Smooth muscle cell (in vitro differentiated cells): Measurements from ENCODE around the gene LYRM4. TPM values are rescaled to one million over a fixed set of nuclear protein-coding genes. Genes with fewer than 3 reads are reported as not detected.

Experiments used
- DNase-seq: peaks from one replicate; lab custom pipeline; 2025; ENCODE audit not compliant: unreplicated experiment; lab: John Stamatoyannopoulos, UW
- H2AFZ ChIP-seq: fragments of 200-600 bp; sonication (generic); 2 replicates; pipeline ENCODE4 v1.6.0; 2016; ENCODE audit warnings: antibody characterized with exemption, low read depth, mild to moderate bottlenecking
- H3F3A ChIP-seq: fragments of 200-600 bp; sonication (generic); 2 replicates; pipeline ENCODE4 v1.6.0; 2017; ENCODE audit warnings: antibody characterized with exemption, low read depth
- H3K27ac ChIP-seq: fragments of 200-600 bp; sonication (generic); 2 replicates; pipeline ENCODE4 v1.5.1; 2016; ENCODE audit warnings: low read depth, mild to moderate bottlenecking
- H3K27me3 ChIP-seq: fragments of 200-600 bp; sonication (generic); 2 replicates; pipeline ENCODE4 v1.6.1; 2016; ENCODE audit warnings: low read depth, mild to moderate bottlenecking
- H3K36me3 ChIP-seq: fragments of 200-600 bp; sonication (generic); 2 replicates; pipeline ENCODE4 v1.5.1; 2016; ENCODE audit warnings: low read depth
- H3K4me1 ChIP-seq: fragments of 200-600 bp; sonication (generic); 2 replicates; pipeline ENCODE4 v1.5.1; 2016; ENCODE audit warnings: low read depth
- H3K4me2 ChIP-seq: fragments of 200-600 bp; sonication (generic); 2 replicates; pipeline ENCODE4 v1.6.0; 2016; ENCODE audit warnings: mild to moderate bottlenecking
- H3K4me3 ChIP-seq: fragments of 200-600 bp; sonication (generic); 2 replicates; pipeline ENCODE4 v1.5.1; 2016; ENCODE audit warnings: mild to moderate bottlenecking
- H3K79me2 ChIP-seq: fragments of 200-600 bp; sonication (generic); 2 replicates; pipeline ENCODE4 v1.6.0; 2016; ENCODE audit warnings: low read depth, mild to moderate bottlenecking
- H3K9ac ChIP-seq: fragments of 200-600 bp; sonication (generic); 2 replicates; pipeline ENCODE4 v1.6.0; 2016; ENCODE audit warnings: low read depth
- H3K9me3 ChIP-seq: fragments of 200-600 bp; sonication (generic); replicated peaks from 2 replicates; pipeline ENCODE4 v1.5.1; 2016; ENCODE audit warnings: low read depth
- H4K20me1 ChIP-seq: fragments of 200-600 bp; sonication (generic); 2 replicates; pipeline ENCODE4 v1.6.0; 2016; ENCODE audit warnings: low read depth
- CTCF ChIP-seq: fragments of 200-600 bp; sonication (generic); IDR thresholded peaks from 2 replicates; pipeline ENCODE4 v1.5.1; 2017; ENCODE audit warnings: borderline replicate concordance, mild to moderate bottlenecking, antibody characterized with exemption; ENCODE audit not compliant: insufficient read depth, poor library complexity, severe bottlenecking
- WGBS: methylation state at CpG from one replicate; pipeline ENCODE4 v1.1.7; 2016; ENCODE audit warnings: low lambda C conversion rate; 5-methylcytosine and 5-hydroxymethylcytosine counted together
- polyA plus RNA-seq: library from polyadenylated mRNA; unstranded; fragments of >200 nt; fragmentation: Nextera tagmentation; extraction: Ambion mirVana; gene quantifications from 2 replicates; pipeline ENCODE4 v1.2.1, GENCODE V29; 2016
- total RNA-seq: library from RNA; depleted of rRNA; stranded (reverse); fragments of >200 nt; gene quantifications from 2 replicates; pipeline ENCODE4 v1.2.3, GENCODE V29; 2014

The LYRM4 gene
- total and polyA plus RNA-seq, 2 experiments from 2014 or later = 26.1 to 27.1 TPM

GRCh38 chr6:5102267-5102970 lies 158.3 kb downstream of the LYRM4 start:
- no peak overlapping the region for H3K4me3 ChIP-seq
- H3K36me3 ChIP-seq = no peaks in the 10 kb centered on the region
- no peak for TF ChIP-seq CTCF
- H4K20me1 ChIP-seq = no peaks in the 10 kb centered on the region
- no peak overlapping the region for H3K9ac ChIP-seq
- no peaks in the 10 kb centered on the region for H3K79me2 ChIP-seq
- no peaks in the 10 kb centered on the region for H3F3A ChIP-seq
- DNase-seq = no peak
- no peak overlapping the region for H3K4me2 ChIP-seq
- H3K27me3 ChIP-seq = no peaks in the 10 kb centered on the region
- 87% methylated on average over 8 of the region's 8 CpGs for WGBS
- H3K27ac ChIP-seq = no peak overlapping the region
- no peak overlapping the region for H2AFZ ChIP-seq
- no peaks in the 10 kb centered on the region for H3K4me1 ChIP-seq
- no peaks in the 10 kb centered on the region for H3K9me3 ChIP-seq

GRCh38 chr6:5100806-5101205 lies 159.9 kb downstream of the LYRM4 start:
- Histone ChIP-seq H4K20me1 (no peaks in the 10 kb centered on the region), H3K4me3 (no peak overlapping the region), H3K4me2 (no peak overlapping the region), H3K27me3 (no peaks in the 10 kb centered on the region), H3K79me2 (no peaks in the 10 kb centered on the region), H3K9ac (no peak overlapping the region), H3K4me1 (no peaks in the 10 kb centered on the region), H3K36me3 (no peaks in the 10 kb centered on the region), H3K27ac (no peak overlapping the region), H3F3A (no peaks in the 10 kb centered on the region), H3K9me3 (no peaks in the 10 kb centered on the region), H2AFZ (no peak overlapping the region)
- DNase-seq = no peak
- TF ChIP-seq CTCF = no peak
- 95% methylated on average over 7 of the region's 7 CpGs for WGBS

DNA sequence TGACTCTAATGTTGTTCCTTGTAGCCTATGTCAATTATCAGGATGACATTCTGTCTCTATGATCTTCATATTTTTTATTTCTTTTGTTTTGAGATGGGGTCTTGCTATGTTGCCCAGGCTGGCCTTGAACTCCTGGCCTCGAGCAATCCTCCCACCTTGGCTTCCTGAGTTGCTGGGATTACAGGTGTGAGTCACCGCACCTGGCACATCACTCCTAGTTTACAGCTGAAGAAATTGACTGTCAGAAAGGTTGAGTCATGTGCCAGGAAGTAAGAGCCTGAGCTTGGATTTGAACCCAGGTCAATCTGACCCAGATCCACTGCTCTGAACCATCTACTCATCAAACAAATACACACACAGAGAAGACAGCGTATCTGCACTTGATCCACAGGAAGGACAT lies 161.2 kb downstream of the LYRM4 start:
- H3K4me3 ChIP-seq = no peak overlapping the region
- H3K9ac ChIP-seq = no peak overlapping the region
- H3K9me3 ChIP-seq = no peaks in the 10 kb centered on the region
- H3K27ac ChIP-seq = no peak overlapping the region
- H3K4me1 ChIP-seq = no peaks in the 10 kb centered on the region
- no peaks in the 10 kb centered on the region for H4K20me1 ChIP-seq
- H3K27me3 ChIP-seq = no peaks in the 10 kb centered on the region
- no peaks in the 10 kb centered on the region for H3K79me2 ChIP-seq
- H2AFZ ChIP-seq = no peak overlapping the region
- whole genome bisulfite sequencing = 100% methylated on average over 3 of the region's 3 CpGs
- no peak for DNase-seq
- no peaks in the 10 kb centered on the region for H3F3A ChIP-seq
- no peak overlapping the region for H3K4me2 ChIP-seq
- H3K36me3 ChIP-seq = no peaks in the 10 kb centered on the region
- no peak for TF ChIP-seq CTCF

DNA sequence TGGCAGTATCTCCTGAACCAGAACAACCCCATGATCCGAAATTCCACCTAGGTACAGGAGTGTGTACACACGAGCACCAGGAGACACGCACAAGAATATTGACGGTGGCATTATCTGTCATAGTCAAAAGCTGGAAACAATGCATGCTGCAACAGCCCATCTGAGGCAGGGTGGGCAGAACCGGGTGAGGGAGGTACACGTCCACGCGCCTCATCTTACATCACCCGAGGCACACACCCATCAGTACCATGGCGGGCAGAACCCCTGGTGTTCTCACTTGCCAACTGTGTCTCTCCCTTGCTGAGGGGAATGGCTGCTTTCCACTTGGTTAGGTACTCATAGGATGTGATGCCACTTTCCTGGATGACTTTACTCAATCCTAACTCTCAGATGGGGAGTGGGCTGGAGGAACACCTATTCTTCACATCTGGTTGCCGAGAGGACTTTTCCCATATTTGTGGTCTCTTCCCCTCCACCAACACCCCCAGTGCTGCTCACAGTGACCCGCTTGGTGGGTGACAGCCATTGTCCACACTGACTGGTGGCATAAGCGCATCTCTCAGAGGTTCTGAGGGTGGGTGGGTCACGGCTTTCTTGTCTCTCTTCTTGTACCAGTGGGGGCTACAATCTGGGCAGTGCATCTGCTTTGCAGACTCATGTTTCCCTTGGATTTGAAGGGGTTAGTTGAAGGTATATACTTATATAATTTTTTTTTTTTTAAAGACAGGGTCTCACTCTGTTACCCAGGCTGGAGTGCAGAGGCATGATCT lies 162.1 kb downstream of the LYRM4 start:
- no peaks in the 10 kb centered on the region for H3K79me2 ChIP-seq
- no peaks in the 10 kb centered on the region for H3K9me3 ChIP-seq
- H4K20me1 ChIP-seq = no peaks in the 10 kb centered on the region
- H3K4me2 ChIP-seq = no peak overlapping the region
- no peak for TF ChIP-seq CTCF
- H3K4me1 ChIP-seq = no peaks in the 10 kb centered on the region
- no peak overlapping the region for H2AFZ ChIP-seq
- no peak overlapping the region for H3K9ac ChIP-seq
- H3F3A ChIP-seq = no peaks in the 10 kb centered on the region
- 94% methylated on average over 14 of the region's 14 CpGs for WGBS
- no peaks in the 10 kb centered on the region for H3K27me3 ChIP-seq
- no peak overlapping the region for H3K27ac ChIP-seq
- DNase-seq = no peak
- H3K4me3 ChIP-seq = no peak overlapping the region
- H3K36me3 ChIP-seq = no peaks in the 10 kb centered on the region
